Measurements from ENCODE around the gene TBPL1.
"Not testable (repeated sequence)": the region's sequence is repeated elsewhere in the genome, so short reads cannot be mapped to it uniquely, and the experiment has no call there.

TBPL1 gene

DNA sequence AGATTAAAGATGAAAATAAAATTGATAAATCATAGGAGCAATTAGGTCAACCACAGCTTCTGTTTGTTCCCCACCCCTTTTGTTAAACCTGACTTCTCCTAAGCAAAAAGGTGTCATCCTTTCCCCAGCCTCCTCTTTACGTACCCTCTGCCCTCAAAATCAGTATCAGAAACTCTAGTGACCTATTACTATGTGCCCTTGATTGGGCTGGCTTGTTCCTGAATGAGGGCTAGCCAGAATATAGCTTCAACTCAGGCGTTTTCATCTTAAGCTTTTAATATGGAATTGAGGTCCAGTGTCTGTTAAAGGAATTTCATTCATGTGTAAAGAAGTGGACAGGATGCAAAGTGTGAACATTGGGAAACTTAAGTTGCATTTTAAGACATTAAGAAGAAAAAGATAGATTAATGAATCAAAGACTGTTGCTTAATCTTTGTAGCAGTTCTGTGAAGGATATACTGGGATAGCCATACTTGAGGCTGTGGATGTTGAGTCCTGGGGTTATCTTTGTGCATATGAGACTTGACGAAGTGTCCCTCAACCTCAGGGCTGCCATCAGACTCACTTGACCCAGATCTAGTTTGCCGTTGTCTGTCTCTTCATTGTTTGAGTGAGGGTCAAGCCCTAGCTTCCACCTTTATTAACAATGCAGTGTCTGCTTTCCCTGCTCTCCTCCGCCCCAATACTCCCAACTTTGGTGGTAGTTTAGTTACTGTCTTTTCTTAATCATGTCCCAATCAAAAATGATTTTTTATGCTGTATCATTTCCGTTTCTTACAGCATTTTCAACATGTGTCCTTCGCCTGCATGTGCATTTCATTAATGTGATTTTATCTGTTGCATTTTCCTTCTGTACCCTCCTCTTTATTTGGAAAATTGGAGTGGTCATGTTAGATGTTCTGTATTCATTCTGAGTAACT, 1.9 kb downstream of the TBPL1 start:
- DNase-seq, result no peak

DNA sequence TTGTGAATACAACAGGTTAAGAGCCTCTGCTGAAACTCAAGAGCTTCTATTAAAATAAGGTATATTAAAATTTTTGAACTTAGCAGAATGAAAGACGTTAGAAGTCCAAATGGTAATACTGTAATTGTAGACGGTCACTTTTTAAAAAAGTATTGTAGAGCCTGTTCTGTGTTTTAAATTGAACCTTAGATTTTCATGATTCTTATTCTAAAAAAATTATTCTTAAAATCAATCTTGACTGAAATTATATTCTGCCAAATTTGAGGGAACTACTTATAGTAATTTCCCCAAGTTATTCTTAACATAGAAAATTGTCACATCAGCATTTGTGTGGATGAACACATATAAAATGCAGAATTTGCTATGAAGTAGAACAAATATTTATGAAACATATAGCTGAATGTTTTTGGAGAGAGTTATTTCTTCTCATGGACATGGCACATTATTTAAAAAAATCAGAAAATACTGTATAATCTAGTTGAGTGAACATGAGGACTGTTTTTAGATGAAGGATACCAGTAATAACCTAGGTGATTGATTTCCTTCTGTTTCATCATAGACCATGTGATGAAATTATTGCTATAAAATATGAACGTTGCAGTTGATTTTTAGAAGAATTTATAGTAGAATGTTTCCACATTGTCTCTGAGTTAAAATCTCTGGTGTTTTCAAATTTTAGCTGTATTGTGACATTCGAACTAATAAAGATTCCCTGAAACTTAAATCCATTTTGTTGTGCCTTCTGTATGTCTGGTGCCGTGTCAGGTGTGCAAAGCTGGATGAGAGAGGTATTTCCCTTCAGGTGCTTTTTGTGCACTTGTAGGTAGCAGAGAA, 2.8 kb downstream of the TBPL1 start:
- DNase-seq, result no peak

DNA sequence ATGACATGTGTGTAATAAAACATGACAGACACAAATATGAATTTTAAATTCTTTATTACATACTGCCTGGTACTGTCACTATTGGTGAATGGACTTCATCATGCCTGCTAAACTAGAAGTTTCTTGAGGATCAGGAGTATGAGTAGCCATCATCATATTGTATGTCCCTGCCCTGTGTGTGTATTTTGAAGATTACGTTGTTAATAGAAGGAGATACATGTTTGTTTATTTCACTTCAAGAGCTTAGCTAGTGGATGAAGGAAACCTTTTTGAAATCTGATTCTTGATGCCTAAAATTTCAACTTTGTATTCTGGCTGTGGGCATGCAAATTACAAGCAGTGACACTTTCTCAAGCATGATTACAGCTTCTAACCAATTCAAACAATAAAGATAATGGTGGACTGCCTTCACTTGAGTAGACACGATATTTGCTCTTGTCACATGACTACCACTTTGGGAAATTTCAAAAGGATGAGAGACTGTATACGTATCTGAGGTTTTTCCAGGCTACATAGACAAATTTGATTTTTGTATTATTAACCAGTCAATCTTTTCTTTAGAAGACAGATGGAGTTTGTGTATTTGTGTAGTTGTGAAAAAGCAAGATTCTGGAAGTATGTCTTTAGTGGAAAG, 3.5 kb downstream of the TBPL1 start:
- DNase-seq, result no peak

DNA sequence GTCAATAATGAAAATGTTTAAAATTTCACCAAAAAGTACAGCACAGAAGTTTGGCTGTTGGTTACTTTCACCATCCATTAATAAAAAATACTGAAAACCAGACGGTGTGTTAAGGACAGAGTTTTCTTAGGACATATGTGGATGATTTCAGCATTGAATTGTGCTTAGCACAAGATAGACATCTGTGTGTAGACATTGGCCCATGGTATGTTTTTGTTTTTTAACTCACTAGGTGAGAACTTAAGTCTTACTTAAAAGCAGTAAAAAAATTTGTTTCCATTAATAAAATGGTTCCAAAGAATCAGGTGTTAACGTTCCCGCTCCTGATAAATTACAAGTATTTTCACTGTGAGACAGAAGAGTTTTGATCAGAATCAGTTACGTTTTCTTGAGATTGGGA, 4.2 kb downstream of the TBPL1 start:
- no peak for DNase-seq

DNA sequence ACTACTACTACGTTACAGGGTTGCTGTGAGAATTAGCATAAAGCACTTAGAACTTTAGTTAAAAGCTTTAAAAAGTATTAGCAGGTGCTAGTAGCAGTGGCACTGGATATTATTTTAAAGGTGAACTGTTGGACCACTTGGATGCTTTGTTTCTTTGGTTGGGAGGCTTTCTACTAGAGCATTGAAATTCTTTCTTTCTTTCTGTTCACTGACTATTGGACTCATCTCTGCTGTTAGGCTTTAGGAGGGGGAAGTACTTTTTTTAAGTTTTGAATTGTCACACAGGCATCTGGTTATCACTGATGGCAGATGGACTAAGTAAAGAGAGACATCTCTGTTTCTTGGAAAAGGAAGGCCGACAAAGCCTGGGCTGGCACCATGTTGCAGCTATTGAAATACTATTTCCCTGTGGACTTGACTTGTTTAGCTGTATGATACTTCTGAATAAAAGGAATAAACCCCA, 4.8 kb downstream of the TBPL1 start:
- DNase-seq, result peak; percentile 81

DNA sequence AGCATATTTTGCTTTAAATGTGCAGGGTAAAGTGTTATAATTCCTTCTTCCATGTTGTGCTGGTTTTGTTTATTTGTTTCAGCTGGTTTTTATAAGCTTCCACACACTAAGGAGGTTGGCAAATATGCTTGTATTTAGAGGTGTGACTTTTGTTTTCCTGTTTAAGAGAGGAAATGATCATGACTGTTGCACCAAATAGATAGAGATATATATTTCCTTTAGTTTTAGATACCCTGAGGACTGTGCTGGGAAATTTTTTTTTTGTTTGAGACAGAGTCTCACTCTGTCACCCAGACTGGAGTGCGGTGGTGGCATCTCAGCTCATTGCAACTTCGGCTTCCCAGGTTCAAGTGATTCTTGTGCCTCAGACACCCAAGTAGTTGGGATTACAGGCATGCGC, 5.8 kb downstream of the TBPL1 start:
- DNase-seq, result no peak

DNA sequence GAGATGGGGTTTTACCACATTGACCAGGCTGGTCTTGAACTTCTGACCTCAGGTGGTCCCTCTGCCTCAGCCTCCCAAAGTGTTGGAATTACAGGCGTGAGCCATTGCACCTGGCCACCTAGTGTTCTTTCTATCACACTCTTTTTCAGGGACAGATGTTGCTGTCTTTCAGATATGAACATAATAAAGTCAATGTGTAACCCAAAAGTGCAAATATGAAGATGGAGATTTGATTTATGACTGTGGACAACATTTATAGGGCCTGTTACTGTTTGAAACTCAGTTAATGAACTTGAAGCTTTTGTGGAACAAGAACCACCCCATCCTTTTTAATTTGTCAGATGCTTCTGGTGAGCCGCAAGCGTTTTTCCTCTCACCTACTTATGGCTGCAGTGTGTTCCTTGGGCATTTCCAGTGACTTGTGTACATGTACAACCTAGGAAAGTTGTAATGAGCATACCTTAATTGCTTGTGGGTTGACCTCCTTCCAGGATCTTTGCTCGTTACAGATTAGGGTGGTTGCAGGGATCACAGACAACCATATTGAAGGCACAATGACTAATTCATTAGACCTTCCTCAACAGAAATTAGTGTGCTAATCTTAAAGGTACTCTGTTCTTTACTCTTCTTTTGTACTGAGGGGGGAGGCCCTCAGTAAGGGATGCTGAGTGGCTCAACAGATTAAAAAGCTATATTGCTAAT, 6.8 kb downstream of the TBPL1 start:
- no peak for DNase-seq

DNA sequence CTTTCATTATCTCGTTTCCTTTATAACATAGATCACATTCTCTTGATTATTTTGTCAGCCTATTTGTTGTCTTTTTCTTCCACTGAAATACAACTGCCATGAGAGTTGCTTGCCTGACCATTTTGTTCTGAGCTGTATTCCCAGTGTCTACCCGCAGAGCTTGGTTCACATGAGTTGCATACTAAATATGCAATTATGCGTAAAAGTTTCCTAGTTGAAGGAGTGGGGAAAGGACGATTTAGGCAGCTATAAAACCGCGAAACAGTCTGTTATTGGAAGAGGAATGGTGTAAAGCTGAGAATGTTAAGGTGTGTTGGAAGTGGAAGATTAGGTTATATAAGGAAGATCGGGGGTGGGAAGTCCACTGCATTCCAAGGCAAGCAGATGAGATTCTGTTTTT, 8.8 kb downstream of the TBPL1 start:
- no peak for DNase-seq

DNA sequence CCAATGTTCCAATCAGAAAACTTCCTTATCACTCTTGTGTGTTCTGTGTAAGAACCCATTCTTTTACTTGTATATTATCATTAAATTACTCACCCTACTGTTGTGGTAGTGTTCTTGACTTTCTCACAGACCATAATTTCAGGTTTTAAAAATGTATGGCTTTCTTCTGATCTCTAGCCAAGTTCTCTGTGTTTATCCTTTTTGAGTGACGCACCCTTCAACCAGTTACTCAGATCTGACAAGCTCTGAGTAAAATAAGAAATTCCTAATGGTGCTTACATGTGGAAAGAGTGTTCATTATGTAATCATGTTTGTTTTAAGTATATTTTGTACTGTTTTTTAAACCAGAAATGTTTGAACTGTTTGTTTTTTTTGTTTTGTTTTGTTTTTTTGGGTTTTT, 11.0 kb downstream of the TBPL1 start:
- DNase-seq, result no peak

DNA sequence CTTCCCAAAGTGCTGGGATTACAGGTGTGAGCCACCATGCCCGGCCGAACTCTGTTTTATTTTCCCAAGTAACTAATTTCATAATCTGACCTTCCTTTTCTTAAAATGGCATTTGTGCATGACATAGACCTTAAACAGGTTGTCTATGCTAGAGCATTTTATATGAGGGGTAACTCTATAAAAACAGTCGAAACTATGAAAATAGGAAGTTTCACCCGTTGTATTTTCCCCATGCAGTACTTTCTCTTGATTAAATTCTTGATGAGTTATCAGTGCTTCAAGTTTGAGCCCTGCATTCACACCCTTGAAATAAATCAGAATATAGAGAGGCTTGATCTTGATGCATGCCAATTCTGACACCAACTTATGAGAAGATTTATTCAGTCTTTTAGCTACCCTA, 11.7 kb downstream of the TBPL1 start:
- DNase-seq, result no peak

DNA sequence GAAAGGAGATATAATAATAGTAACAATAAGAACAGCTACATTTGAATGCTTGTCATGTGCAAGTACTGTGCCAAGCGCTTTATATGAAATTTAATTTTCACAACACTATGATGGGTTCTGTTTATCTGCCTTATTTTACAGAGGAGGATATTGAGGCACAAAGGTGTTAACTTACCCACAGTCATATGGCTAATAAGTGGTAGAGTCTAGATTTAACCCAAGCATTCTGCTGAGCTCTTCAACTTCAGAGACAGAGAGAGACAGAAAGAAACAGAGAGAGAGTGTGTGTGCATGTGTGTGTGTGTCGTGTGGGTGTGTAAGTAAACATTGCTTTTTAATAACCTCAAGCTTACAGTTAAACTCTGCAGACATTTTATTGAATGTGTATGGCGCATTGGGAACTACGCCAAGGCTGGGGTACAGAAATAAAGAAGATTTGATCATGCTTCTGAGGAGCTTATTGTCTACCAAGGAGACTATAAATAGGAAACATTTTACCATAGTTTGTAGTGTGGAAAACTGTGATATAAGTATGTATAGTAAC, 12.9 kb downstream of the TBPL1 start:
- no peak for DNase-seq

DNA sequence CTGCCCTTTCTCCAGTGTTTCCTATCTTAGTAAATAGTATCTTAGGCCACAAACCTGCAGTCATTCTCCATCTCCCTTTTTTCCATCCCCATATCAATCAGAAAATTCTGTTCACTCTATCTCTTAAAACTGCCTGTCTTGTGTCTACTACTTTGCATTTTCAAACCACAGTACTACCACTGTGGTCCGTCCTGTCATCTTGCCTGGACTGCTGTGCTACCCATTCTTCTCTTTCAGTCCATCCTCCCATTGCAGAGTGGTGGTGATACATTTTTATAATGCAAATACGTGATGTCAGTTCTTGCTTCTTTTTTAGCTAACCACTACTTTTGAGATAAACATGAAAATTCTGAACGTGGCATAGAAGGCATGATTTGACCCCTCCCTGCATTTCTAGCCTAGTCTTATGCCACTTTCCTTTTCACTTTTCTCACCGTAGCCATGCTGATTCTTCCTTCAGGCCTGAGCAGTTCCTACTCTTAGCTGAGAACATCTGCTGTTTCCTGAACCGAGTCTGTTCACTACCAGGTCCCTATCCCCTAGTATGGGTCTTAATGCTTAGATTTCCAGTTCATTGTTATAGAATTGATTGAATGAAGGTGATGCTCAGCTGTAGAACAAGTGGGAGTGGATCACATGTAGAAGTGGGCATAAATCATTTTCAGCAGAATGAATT, 13.8 kb downstream of the TBPL1 start:
- no peak for DNase-seq

DNA sequence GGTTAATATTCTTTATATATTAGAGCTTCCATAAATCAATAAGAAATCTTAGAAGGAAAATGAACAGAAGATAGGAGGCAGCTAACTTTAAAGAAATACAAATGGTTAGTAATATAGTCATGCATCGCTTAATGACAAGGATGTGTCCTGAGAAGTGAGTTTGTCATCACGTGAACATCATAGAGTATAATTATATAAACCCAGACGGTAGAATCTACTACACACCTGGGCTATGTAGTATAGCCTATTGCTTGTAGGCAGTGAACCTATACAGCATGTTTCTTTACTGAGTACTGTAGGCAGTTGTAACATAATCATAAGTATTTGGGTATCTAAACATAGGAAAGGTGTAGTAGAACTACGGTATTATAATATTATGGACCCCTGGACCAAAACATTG, 14.3 kb downstream of the TBPL1 start:
- DNase-seq, result no peak

DNA sequence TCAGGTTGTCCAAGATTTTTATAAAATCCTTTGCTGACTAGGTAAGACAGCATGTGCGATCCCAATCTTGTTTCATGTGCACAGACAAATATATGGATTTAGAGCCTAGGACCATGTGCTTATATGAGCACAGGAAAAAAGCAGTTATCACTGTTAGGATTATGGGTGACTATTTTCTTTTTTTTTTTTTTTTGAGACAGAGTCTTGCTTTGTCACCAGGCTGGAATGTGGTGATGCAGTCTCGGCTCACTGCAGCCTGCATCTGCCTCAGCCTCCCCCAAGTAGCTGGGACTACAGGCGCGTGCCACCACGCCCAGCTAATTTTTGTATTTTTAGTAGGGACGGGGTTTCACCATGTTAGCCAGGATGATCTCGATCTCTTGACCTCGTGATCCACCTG, 14.8 kb downstream of the TBPL1 start:
- DNase-seq, result not testable (repeated sequence)

DNA sequence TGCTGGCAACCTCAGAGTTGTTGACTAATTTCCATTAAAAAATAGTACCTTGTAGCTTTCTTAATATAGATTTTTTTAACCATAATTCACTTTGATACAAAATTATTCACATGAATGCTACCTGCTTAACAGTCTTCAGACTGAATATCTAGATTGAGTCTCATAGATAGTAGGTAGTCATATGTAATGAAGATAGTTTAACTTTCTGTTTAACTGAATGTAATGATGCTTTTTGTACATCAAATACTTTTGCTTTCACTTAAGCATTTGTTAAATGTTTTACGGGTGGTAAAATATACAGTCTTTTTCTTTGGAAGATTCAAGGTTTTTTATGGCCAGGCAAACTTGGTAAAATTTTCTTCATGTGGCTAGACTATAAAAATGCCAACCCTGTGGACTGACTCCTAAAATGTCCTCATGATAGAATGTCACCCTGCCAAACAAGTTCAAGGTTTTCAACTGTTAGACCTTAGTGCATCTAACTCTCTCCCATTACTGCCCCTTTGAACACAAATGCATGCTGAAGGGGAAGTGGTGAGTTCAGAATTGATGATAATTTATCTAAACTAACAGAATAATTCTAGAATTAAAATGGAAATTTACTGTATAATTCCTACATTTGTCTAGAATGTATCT, 16.4 kb downstream of the TBPL1 start:
- DNase-seq, result no peak

DNA sequence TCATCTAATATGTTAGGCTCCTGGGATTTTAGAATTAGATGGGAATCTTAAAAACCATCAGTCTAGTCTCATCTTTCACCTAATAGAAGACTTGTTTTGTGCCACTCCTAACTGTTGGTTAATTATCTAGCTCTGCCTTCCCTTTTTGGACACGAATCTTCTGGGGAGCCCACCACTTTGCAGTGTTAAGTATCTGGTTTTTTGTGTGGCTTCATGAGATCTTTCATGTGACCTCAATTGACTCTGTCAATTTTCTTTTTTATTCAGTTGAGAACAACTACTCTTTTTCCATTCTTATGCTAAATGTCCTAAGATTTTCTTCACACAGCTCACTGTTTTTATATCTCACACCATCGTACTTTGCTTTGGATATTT, 16.9 kb downstream of the TBPL1 start:
- DNase-seq, result no peak

DNA sequence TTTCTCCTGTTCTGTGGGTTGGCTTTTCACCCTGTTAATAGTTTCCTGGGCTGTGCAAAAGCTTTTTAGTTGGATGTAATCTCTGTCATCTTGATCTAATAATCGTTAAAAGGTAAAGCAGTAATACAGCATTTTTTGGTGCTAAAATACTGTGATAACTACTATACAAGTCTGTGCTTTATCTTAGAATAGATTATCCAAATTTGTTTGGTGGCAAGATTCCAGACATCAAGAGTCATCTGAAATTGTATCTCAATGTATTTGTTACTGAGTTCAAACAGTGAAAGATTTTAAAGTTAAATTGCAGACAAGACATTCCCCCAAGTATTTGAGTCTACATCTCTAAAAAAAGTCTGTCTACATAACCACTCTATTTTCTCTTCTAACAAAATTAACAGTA, 18.8 kb downstream of the TBPL1 start:
- DNase-seq, result no peak

DNA sequence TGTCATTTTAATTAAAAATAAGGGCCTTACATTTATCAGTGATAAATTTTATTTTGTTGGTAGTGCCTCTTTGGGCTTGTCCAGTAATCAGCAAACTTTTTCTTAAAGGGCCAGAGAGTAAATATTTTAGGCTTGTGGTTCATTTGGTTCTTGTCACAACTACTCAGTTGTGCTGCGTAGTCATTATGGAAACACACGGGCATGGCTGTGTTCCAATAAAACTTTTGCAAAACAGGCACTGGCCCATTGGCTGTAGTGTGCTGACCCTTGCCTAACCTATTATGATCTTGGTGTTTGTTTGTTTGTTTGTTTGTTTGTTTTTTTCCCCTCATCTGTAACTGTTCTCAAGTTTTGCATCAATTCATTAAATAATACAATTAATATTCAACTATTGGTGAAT, 19.4 kb downstream of the TBPL1 start:
- no peak for DNase-seq

DNA sequence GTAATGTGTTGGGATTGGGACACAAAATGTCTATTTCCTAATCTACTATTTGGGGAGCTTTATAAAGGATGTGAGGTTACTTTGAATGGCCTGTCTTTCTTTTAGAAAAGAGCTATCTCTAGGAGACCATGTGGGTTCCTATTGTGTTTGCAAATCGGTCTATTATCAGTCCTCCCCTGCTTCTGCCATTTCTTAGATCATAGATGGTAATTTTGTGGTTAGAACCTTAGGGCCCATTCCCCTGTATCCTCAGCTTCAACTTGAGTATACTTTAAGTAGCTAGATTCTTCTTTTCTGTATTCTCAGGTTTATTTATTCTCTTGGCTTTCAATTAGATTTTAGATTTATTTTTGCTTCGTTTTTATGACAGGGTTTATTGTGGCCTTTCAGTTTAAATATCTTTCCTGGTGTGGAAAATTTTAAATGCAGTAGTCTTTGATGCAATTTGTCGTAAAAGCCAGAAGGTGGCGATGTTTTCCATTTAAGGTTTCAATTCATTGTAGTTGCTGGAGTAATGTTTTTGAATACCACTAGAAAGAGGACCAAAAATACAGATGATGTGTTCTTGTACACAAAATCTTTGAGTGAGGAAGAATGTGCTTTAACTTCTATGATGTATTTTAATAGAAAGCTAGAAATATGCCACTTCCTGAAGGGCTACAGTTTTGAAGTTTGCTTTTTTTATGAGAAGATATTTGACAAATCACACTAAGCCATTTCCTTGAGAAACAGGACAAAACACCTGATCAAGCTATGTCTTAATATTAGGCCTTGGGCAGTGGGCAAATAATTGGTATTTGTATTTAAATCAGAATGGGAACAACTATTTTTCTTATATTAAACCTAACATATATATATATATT, 20.3 kb downstream of the TBPL1 start:
- DNase-seq, result peak; percentile 73
